ENCODE data around the gene ARSK. TPM values are rescaled to one million over a fixed set of nuclear protein-coding genes. Genes with fewer than 3 reads are reported as not detected.

ARSK gene
- total and polyA plus RNA-seq, 2 experiments from 2014 or later = 23.2 to 40.8 TPM

GRCh38 chr5:95628933-95629332 lies 74.0 kb downstream of the ARSK start (continued):
- TF ChIP-seq REST (IDR thresholded peaks at IDR 0.05; ENCODE audit: unreplicated experiment) = no peak
- no peak for TF ChIP-seq EZH2phosphoT487 (IDR thresholded peaks at IDR 0.05; ENCODE audit: unreplicated experiment)
- TF ChIP-seq CREB1 (CRISPR knock-in tag; IDR thresholded peaks at IDR 0.05; ENCODE audit: low read depth) = no peak
- TF ChIP-seq JUNB (IDR thresholded peaks at IDR 0.05; ENCODE audit: unreplicated experiment) = no peak
- TF ChIP-seq CTCF (conservative IDR thresholded peaks at IDR 0.05; ENCODE audit: low read depth in 2 of 2) = no peak

GRCh38 chr5:95630394-95630917 lies 75.6 kb downstream of the ARSK start:
- ATAC-seq = no peak
- H3K27me3 ChIP-seq (ENCODE audit: insufficient read depth) = no peaks in the 10 kb centered on the region
- no peak overlapping the region for H3K4me3 Mint-ChIP-seq
- peaks cover 8% of the 10 kb centered on the region for H3K36me3 ChIP-seq (ENCODE audit: insufficient read depth)
- H3K27ac Mint-ChIP-seq = no peak overlapping the region
- H3K36me3 Mint-ChIP-seq (ENCODE audit: low read depth) = peaks cover 26% of the 10 kb centered on the region
- H3K4me1 ChIP-seq (ENCODE audit: insufficient read depth) = no peaks in the 10 kb centered on the region
- H3K27ac ChIP-seq (ENCODE audit: low read depth) = no peak overlapping the region
- no peaks in the 10 kb centered on the region for H4K20me1 ChIP-seq (replicated peaks; ENCODE audit: insufficient read depth)
- H3K79me2 ChIP-seq (replicated peaks; ENCODE audit: insufficient read depth) = no peaks in the 10 kb centered on the region
- H3K4me2 ChIP-seq = no peak overlapping the region
- peaks cover 3% of the 10 kb centered on the region for H3K27me3 Mint-ChIP-seq (ENCODE audit: insufficient read depth, low read depth, poor library complexity)
- 0 out of 2 replicates have a peak, but pooled peaks cover 11% of the 10 kb centered on the region for H3K9me2 ChIP-seq (ENCODE audit: insufficient read depth)
- no peak overlapping the region for H2AFZ ChIP-seq
- H3K4me3 ChIP-seq = no peak overlapping the region
- peaks cover 28% of the 10 kb centered on the region for H3K9me3 Mint-ChIP-seq
- DNase-seq (ENCODE audit: low spot score) = no peak
- no peaks in the 10 kb centered on the region for H3K4me1 Mint-ChIP-seq
- H3F3A ChIP-seq (replicated peaks; ENCODE audit: low read depth) = no peaks in the 10 kb centered on the region
- TF ChIP-seq CTCF (conservative IDR thresholded peaks at IDR 0.05; ENCODE audit: low read depth in 2 of 2) (no peak), STAT1 (IDR thresholded peaks at IDR 0.05; ENCODE audit: unreplicated experiment) (no peak), JUNB (IDR thresholded peaks at IDR 0.05; ENCODE audit: unreplicated experiment) (no peak), REST (IDR thresholded peaks at IDR 0.05; ENCODE audit: unreplicated experiment) (no peak), ZNF114 (CRISPR knock-in tag; IDR thresholded peaks at IDR 0.05) (no peak), EZH2 (IDR thresholded peaks at IDR 0.05; ENCODE audit: low read depth, unreplicated experiment) (no peak), CREB1 (CRISPR knock-in tag; IDR thresholded peaks at IDR 0.05; ENCODE audit: low read depth) (no peak)
- TF ChIP-seq, protein P1, sequence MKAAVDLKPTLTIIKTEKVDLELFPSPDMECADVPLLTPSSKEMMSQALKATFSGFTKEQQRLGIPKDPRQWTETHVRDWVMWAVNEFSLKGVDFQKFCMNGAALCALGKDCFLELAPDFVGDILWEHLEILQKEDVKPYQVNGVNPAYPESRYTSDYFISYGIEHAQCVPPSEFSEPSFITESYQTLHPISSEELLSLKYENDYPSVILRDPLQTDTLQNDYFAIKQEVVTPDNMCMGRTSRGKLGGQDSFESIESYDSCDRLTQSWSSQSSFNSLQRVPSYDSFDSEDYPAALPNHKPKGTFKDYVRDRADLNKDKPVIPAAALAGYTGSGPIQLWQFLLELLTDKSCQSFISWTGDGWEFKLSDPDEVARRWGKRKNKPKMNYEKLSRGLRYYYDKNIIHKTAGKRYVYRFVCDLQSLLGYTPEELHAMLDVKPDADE (IDR thresholded peaks at IDR 0.05) = no peak

Measured in GM23338 (cell line).